K562 (cell line): ENCODE data around the gene FAM120B. TPM values are rescaled to one million over a fixed set of nuclear protein-coding genes. Genes with fewer than 3 reads are reported as not detected.

ENCODE experiments used
- ATAC-seq: fragments of 200-7000 bp; cut with Tn5 transposase; 3 replicates; pipeline ENCODE4 v1.9.1; 2020; ENCODE audit warnings: moderate library complexity
- BruUV-seq: library from RNA; stranded (reverse); fragments of 400-500 nt; replicated peaks from 2 replicates; lab custom pipeline; 2021; lab: Mats Ljungman, UMichigan
- CTCF ChIA-PET: fragments of 300-600 bp; formaldehyde crosslinking; extraction: SDS; loops from one replicate; lab custom pipeline; 2021; ENCODE audit warnings: low intra/inter-chr PET ratio; lab: Yijun Ruan, JAX
- POLR2A ChIA-PET: fragments of 300-600, 350-650 bp; sonication (Branson Sonifier 250); formaldehyde crosslinking; extraction: SDS; loops from one replicate; lab custom pipeline; 2021; ENCODE audit warnings: antibody characterized with exemption, inconsistent platforms; lab: Yijun Ruan, JAX
- DNase-seq, 4 experiments: peaks; one replicate each; pipeline versions ENCODE4 v3.0.0 to v3.0.0-alpha.2; 2011 to 2018; ENCODE audit warnings: low spot score in 3 of 4, mixed read lengths in 3 of 4; ENCODE audit errors: extremely low read depth in 1 of 4
- FAIRE-seq: peaks from 2 replicates; lab custom pipeline; 2011; peaks lifted over from hg19 to GRCh38; lab: Jason Lieb, UNC
- H2AFZ ChIP-seq: 2 replicates; pipeline ENCODE4 v1.6.0; 2011; ENCODE audit warnings: low read depth, low read length, control low read depth, inconsistent platforms
- H3K27ac ChIP-seq: fragments of 200-600 bp; 3 replicates; pipeline ENCODE4 v1.8.0; 2011; ENCODE audit warnings: low read depth, mild to moderate bottlenecking, control low read depth, inconsistent platforms, low read length, moderate library complexity, mixed read lengths; ENCODE audit errors: extremely low read depth
- H3K27me3 ChIP-seq, 2 experiments: fragments of 300-600 bp in 1 of 2; 2 replicates in 1 of 2; 3 replicates in 1 of 2; pipeline versions ENCODE4 v1.6.0 to v1.8.0; 2011; ENCODE audit warnings: inconsistent platforms in 2 of 2, low read length in 2 of 2, mild to moderate bottlenecking in 1 of 2, mixed read lengths in 1 of 2, moderate library complexity in 1 of 2; ENCODE audit not compliant: control insufficient read depth in 2 of 2, insufficient read depth in 2 of 2
- H3K36me3 ChIP-seq: fragments of 300-600 bp; 3 replicates; pipeline ENCODE4 v1.8.0; 2011; ENCODE audit warnings: mild to moderate bottlenecking, low read length, inconsistent platforms; ENCODE audit not compliant: control insufficient read depth, insufficient read depth
- H3K4me1 ChIP-seq, 2 experiments: fragments of 200-600 bp in 1 of 2; replicated peaks in 1 of 2; 2 replicates in 1 of 2; 3 replicates in 1 of 2; pipeline versions ENCODE4 v1.5.1 to v1.8.0; 2011; ENCODE audit warnings: inconsistent platforms in 2 of 2, low read length in 2 of 2, mild to moderate bottlenecking in 1 of 2, mixed read lengths in 1 of 2, moderate library complexity in 1 of 2; ENCODE audit not compliant: control insufficient read depth in 2 of 2, insufficient read depth in 2 of 2
- H3K4me2 ChIP-seq: 2 replicates; pipeline ENCODE4 v1.6.1; 2011; ENCODE audit warnings: low read length, control low read depth, inconsistent platforms, mixed read lengths; ENCODE audit not compliant: insufficient read depth
- H3K4me3 ChIP-seq: fragments of 200-600 bp; sonication (generic), shearing (Covaris generic); 2 replicates; pipeline ENCODE4 v1.5.1; 2016; ENCODE audit warnings: control low read depth, inconsistent platforms
- H3K79me2 ChIP-seq: fragments of 200-600 bp; 3 replicates; pipeline ENCODE4 v1.8.0; 2011; ENCODE audit warnings: low read length, inconsistent platforms; ENCODE audit not compliant: control insufficient read depth, insufficient read depth
- H3K9ac ChIP-seq, 2 experiments: 2 replicates each; pipeline versions ENCODE4 v1.6.0 to v1.6.1; 2011; ENCODE audit warnings: low read depth in 2 of 2, low read length in 2 of 2, control low read depth in 1 of 2, inconsistent platforms in 1 of 2, mild to moderate bottlenecking in 1 of 2, mixed read lengths in 1 of 2; ENCODE audit not compliant: insufficient read depth in 1 of 2
- H3K9me1 ChIP-seq: one replicate; pipeline ENCODE4 v1.6.0; 2011; ENCODE audit warnings: inconsistent platforms, mild to moderate bottlenecking, low read length, moderate library complexity; ENCODE audit not compliant: control insufficient read depth, insufficient read depth
- H3K9me3 ChIP-seq: replicated peaks from 2 replicates; pipeline ENCODE4 v1.5.1; 2011; ENCODE audit warnings: low read depth, low read length, inconsistent platforms; ENCODE audit not compliant: control insufficient read depth, insufficient read depth
- H4K20me1 ChIP-seq: replicated peaks from 2 replicates; pipeline ENCODE4 v1.6.1; 2011; ENCODE audit warnings: low read length, inconsistent platforms, mixed read lengths; ENCODE audit not compliant: control insufficient read depth, insufficient read depth
- CEBPG ChIP-seq, 3 experiments: fragments of 200-800 bp in 1 of 3; sonication (Bioruptor generic) in 1 of 3; sonication (generic) in 1 of 3; formaldehyde crosslinking in 1 of 3; IDR thresholded peaks in 2 of 3; conservative IDR thresholded peaks in 1 of 3; 2 replicates each; pipeline versions ENCODE4 v1.6.1 to v1.8.0; 2016 to 2022; ENCODE audit warnings: missing compliant biosample characterization in 2 of 3, missing genetic modification characterization in 2 of 3, mild to moderate bottlenecking in 1 of 3, missing genetic modification reagents in 1 of 3
- HSF4 ChIP-seq: fragments of 250-450 bp; sonication (Bioruptor Pico); IDR thresholded peaks from 2 replicates; pipeline ENCODE4 v2.1.2; 2022; ENCODE audit warnings: mild to moderate bottlenecking, moderate library complexity, borderline replicate concordance
- MXI1 ChIP-seq: IDR thresholded peaks from 2 replicates; pipeline ENCODE4 v1.6.1; 2011; ENCODE audit warnings: low read depth, mild to moderate bottlenecking, improper control_type of control experiment, low read length
- SIN3A ChIP-seq, 2 experiments: fragments of 150-350 bp in 1 of 2; IDR thresholded peaks; 2 replicates each; pipeline ENCODE4 v1.6.1; 2011 to 2016; ENCODE audit warnings: borderline replicate concordance in 2 of 2, low read depth in 2 of 2, low read length in 2 of 2, mild to moderate bottlenecking in 2 of 2, moderate library complexity in 2 of 2; ENCODE audit not compliant: control insufficient read depth in 1 of 2
- SMARCA4 ChIP-seq: fragments of 450-650 bp; IDR thresholded peaks from 2 replicates; pipeline ENCODE4 v1.6.1; 2016
- SNRNP70 ChIP-seq: fragments of 200-400 bp; formaldehyde crosslinking; optimal IDR thresholded peaks from 2 replicates; pipeline ENCODE3; 2017; ENCODE audit warnings: low read depth, low read length
- SREBF2 ChIP-seq: sonication (generic); formaldehyde crosslinking; IDR thresholded peaks from 2 replicates; pipeline ENCODE4 v1.4.0; 2020; ENCODE audit warnings: mild to moderate bottlenecking, missing genetic modification reagents
- ZNF239 ChIP-seq: fragments of 250-450 bp; sonication (Bioruptor Pico); IDR thresholded peaks from 2 replicates; pipeline ENCODE4 v1.4.0; 2020; ENCODE audit warnings: mild to moderate bottlenecking
- ZNF583 ChIP-seq: fragments of 250-450 bp; sonication (Bioruptor Pico); IDR thresholded peaks from 2 replicates; pipeline ENCODE4 v1.4.0; 2020
- WGBS: fragments of 100-300 bp; shearing (Covaris generic); methylation state at CpG from one replicate; pipeline ENCODE4 v1.1.6; 2016; ENCODE audit warnings: low coverage, mixed read lengths; ENCODE audit not compliant: insufficient coverage; ENCODE audit errors: missing lambda C conversion rate; 5-methylcytosine and 5-hydroxymethylcytosine counted together
- in situ Hi-C: fragments of 300-500 bp; cut with MboI; formaldehyde crosslinking; loops from 4 replicates; pipeline ENCODE4 v1.15.0; 2018; ENCODE audit warnings: inconsistent platforms, mixed read lengths
- intact Hi-C: fragments of 100-400 bp; cut with micrococcal nuclease; formaldehyde crosslinking; loops from 2 replicates; pipeline ENCODE4 v1.14.2; 2022
- polyA plus RNA-seq, 8 experiments: library from polyadenylated mRNA; depleted of rRNA in 4 of 8; stranded (reverse) in 5 of 8; unstranded in 3 of 8; fragments of >200 nt; fragmentation: Nextera tagmentation in 2 of 8; fragmentation: Illumina TruSeq in 1 of 8; extraction: Ambion mirVana in 2 of 8; extraction: Trizol in 1 of 8; gene quantifications; 2 replicates each; pipeline versions ENCODE4 v1.2.1 to v1.2.3, GENCODE V29; 2011 to 2014; ENCODE audit warnings: inconsistent platforms in 1 of 8, missing spikeins in 1 of 8
- total RNA-seq, 7 experiments: library from RNA; depleted of rRNA in 6 of 7; stranded (reverse); fragments of >200 nt in 6 of 7; fragmentation: Illumina TruSeq in 2 of 7; extraction: Trizol in 2 of 7; gene quantifications; 2 replicates each; pipeline versions ENCODE4 v1.2.1 to v1.2.3, GENCODE V29; 2011 to 2021; ENCODE audit warnings: low replicate concordance in 1 of 7
- TF ChIP-seq, protein P1 (sequence below): sonication (generic); formaldehyde crosslinking; IDR thresholded peaks from 2 replicates; pipeline ENCODE4 v1.8.0; 2022; ENCODE audit warnings: missing genetic modification reagents, mild to moderate bottlenecking, borderline replicate concordance
- TF ChIP-seq, protein P2 (sequence below): fragments of 200-800 bp; sonication (Bioruptor generic); IDR thresholded peaks from 2 replicates; pipeline ENCODE4 v1.6.1; 2016; ENCODE audit warnings: missing genetic modification characterization, missing compliant biosample characterization
- TF ChIP-seq, protein P3 (sequence below): fragments of 150-350 bp; IDR thresholded peaks from 2 replicates; pipeline ENCODE4 v1.6.1; 2014; ENCODE audit warnings: low read depth, mild to moderate bottlenecking, low read length, borderline replicate concordance

The FAM120B gene
- total and polyA plus RNA-seq, 9 of the 15 experiments (the other 6 are each of a cell fraction or from before 2014, with no cell fraction given) = 3.5 to 22.6 (median 14.7) TPM

DNA sequence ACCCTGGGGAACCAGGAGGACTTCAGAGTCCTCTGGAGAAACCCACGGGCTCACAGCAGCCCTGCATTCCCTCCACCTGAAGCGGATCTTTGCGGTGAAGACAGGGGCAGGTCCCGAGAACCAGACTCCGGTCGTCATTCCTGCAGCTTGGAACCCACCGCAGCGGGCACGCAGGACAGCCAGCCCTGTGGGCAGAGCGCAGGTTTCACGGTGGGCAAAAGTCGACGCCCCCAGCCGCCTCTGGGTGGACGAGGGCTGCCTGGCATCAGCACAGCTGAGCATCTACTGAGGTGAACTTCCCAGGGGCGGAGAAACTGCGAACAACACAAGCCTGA, 128.2 kb downstream of the FAM120B start:
- H3K9me1 ChIP-seq = no peaks in the 10 kb centered on the region
- BruUV-seq = no TSS peak
- no peaks in the 10 kb centered on the region for H3K36me3 ChIP-seq
- ChIA-PET CTCF (interaction anchor here (0.6 kb wide), 1 partner anchor 381 kb away, joined by 4 read pairs; no protein-coding TSS in a partner anchor), POLR2A (no interaction called here)
- DNase-seq = no peak
- H3K4me1 ChIP-seq = peaks cover 0 to 7% of the 10 kb centered on the region in 2 experiments; a peak in 2 of 5 replicates
- no peak for TF ChIP-seq ZNF239
- TF ChIP-seq ZNF583 = no peak
- TF ChIP-seq SNRNP70 = no peak
- TF ChIP-seq CEBPG (CRISPR knock-in tag; IDR thresholded peaks at IDR 0.05) = no peak
- TF ChIP-seq CEBPG (tag; conservative IDR thresholded peaks at IDR 0.05 in 1 of 2, IDR thresholded peaks at IDR 0.05 in 1 of 2) = no peak
- no peak for TF ChIP-seq MXI1
- TF ChIP-seq SREBF2 (CRISPR knock-in tag) = no peak
- no peak for TF ChIP-seq SMARCA4
- TF ChIP-seq, protein P1, sequence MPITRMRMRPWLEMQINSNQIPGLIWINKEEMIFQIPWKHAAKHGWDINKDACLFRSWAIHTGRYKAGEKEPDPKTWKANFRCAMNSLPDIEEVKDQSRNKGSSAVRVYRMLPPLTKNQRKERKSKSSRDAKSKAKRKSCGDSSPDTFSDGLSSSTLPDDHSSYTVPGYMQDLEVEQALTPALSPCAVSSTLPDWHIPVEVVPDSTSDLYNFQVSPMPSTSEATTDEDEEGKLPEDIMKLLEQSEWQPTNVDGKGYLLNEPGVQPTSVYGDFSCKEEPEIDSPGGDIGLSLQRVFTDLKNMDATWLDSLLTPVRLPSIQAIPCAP (CRISPR knock-in tag) = no peak
- TF ChIP-seq, protein P2, sequence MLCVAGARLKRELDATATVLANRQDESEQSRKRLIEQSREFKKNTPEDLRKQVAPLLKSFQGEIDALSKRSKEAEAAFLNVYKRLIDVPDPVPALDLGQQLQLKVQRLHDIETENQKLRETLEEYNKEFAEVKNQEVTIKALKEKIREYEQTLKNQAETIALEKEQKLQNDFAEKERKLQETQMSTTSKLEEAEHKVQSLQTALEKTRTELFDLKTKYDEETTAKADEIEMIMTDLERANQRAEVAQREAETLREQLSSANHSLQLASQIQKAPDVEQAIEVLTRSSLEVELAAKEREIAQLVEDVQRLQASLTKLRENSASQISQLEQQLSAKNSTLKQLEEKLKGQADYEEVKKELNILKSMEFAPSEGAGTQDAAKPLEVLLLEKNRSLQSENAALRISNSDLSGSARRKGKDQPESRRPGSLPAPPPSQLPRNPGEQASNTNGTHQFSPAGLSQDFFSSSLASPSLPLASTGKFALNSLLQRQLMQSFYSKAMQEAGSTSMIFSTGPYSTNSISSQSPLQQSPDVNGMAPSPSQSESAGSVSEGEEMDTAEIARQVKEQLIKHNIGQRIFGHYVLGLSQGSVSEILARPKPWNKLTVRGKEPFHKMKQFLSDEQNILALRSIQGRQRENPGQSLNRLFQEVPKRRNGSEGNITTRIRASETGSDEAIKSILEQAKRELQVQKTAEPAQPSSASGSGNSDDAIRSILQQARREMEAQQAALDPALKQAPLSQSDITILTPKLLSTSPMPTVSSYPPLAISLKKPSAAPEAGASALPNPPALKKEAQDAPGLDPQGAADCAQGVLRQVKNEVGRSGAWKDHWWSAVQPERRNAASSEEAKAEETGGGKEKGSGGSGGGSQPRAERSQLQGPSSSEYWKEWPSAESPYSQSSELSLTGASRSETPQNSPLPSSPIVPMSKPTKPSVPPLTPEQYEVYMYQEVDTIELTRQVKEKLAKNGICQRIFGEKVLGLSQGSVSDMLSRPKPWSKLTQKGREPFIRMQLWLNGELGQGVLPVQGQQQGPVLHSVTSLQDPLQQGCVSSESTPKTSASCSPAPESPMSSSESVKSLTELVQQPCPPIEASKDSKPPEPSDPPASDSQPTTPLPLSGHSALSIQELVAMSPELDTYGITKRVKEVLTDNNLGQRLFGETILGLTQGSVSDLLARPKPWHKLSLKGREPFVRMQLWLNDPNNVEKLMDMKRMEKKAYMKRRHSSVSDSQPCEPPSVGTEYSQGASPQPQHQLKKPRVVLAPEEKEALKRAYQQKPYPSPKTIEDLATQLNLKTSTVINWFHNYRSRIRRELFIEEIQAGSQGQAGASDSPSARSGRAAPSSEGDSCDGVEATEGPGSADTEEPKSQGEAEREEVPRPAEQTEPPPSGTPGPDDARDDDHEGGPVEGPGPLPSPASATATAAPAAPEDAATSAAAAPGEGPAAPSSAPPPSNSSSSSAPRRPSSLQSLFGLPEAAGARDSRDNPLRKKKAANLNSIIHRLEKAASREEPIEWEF (CRISPR knock-in tag) = no peak
- TF ChIP-seq, protein P3, sequence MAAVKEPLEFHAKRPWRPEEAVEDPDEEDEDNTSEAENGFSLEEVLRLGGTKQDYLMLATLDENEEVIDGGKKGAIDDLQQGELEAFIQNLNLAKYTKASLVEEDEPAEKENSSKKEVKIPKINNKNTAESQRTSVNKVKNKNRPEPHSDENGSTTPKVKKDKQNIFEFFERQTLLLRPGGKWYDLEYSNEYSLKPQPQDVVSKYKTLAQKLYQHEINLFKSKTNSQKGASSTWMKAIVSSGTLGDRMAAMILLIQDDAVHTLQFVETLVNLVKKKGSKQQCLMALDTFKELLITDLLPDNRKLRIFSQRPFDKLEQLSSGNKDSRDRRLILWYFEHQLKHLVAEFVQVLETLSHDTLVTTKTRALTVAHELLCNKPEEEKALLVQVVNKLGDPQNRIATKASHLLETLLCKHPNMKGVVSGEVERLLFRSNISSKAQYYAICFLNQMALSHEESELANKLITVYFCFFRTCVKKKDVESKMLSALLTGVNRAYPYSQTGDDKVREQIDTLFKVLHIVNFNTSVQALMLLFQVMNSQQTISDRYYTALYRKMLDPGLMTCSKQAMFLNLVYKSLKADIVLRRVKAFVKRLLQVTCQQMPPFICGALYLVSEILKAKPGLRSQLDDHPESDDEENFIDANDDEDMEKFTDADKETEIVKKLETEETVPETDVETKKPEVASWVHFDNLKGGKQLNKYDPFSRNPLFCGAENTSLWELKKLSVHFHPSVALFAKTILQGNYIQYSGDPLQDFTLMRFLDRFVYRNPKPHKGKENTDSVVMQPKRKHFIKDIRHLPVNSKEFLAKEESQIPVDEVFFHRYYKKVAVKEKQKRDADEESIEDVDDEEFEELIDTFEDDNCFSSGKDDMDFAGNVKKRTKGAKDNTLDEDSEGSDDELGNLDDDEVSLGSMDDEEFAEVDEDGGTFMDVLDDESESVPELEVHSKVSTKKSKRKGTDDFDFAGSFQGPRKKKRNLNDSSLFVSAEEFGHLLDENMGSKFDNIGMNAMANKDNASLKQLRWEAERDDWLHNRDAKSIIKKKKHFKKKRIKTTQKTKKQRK = no peak
- no peak for TF ChIP-seq HSF4
- TF ChIP-seq SIN3A (IDR thresholded peaks at IDR 0.05; ENCODE audit: borderline replicate concordance in 2 of 2, control insufficient read depth in 1 of 2, low read depth in 2 of 2, low read length in 2 of 2) = no peak
- no peak overlapping the region for H2AFZ ChIP-seq
- intact Hi-C loops = loop anchor here (5.0 kb wide), 1 partner anchor 83 kb away; no protein-coding TSS in a partner anchor
- no peak overlapping the region for H3K27ac ChIP-seq
- 1% methylated on average over 17 of the region's 17 CpGs for WGBS
- H3K9me3 ChIP-seq = no peaks in the 10 kb centered on the region
- H3K79me2 ChIP-seq = no peaks in the 10 kb centered on the region
- in situ Hi-C loops = no loop called here
- no peak for ATAC-seq
- no peak for FAIRE-seq
- H3K27me3 ChIP-seq = peaks cover 67% of the 10 kb centered on the region in 2 experiments
- no peak overlapping the region for H3K4me2 ChIP-seq
- no peaks in the 10 kb centered on the region; the same call in 1 of the 2 replicates for H4K20me1 ChIP-seq
- no peak overlapping the region for H3K4me3 ChIP-seq
- H3K9ac ChIP-seq = no peak overlapping the region
